Neural progenitor cell (in vitro differentiated cells): Measurements from ENCODE around the gene PKP3.

Experiments
- EZH2 ChIP-seq: fragments of 200-600 bp; sonication (generic); IDR thresholded peaks from 2 replicates; pipeline ENCODE4 v1.6.1; 2017; ENCODE audit warnings: antibody characterized with exemption, mild to moderate bottlenecking, moderate library complexity
- EZH2phosphoT487 ChIP-seq: fragments of 200-600 bp; sonication (generic); IDR thresholded peaks from 2 replicates; pipeline ENCODE4 v1.6.1; 2017; ENCODE audit warnings: antibody characterized with exemption
- TF ChIP-seq, protein P1 (sequence below): fragments of 200-600 bp; sonication (generic); IDR thresholded peaks from 2 replicates; pipeline ENCODE4 v1.5.1; 2017; ENCODE audit warnings: antibody characterized with exemption, mild to moderate bottlenecking

- TF ChIP-seq, protein P1, sequence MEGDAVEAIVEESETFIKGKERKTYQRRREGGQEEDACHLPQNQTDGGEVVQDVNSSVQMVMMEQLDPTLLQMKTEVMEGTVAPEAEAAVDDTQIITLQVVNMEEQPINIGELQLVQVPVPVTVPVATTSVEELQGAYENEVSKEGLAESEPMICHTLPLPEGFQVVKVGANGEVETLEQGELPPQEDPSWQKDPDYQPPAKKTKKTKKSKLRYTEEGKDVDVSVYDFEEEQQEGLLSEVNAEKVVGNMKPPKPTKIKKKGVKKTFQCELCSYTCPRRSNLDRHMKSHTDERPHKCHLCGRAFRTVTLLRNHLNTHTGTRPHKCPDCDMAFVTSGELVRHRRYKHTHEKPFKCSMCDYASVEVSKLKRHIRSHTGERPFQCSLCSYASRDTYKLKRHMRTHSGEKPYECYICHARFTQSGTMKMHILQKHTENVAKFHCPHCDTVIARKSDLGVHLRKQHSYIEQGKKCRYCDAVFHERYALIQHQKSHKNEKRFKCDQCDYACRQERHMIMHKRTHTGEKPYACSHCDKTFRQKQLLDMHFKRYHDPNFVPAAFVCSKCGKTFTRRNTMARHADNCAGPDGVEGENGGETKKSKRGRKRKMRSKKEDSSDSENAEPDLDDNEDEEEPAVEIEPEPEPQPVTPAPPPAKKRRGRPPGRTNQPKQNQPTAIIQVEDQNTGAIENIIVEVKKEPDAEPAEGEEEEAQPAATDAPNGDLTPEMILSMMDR = no peak
- no peak for TF ChIP-seq EZH2phosphoT487
- no peak for TF ChIP-seq EZH2
Measured at GRCh38 chr11:408154-409007, 14.4 kb downstream of the PKP3 start.
